HL-60/S4 (cell line): ENCODE data around the gene TSHZ2.
"Not testable (repeated sequence)": the region's sequence is repeated elsewhere in the genome, so short reads cannot be mapped to it uniquely, and the experiment has no call there.

Experiments used
- in situ Hi-C: fragments of 300-500 bp; cut with MboI; formaldehyde crosslinking; loops from 2 replicates; pipeline ENCODE4 v1.14.3; 2022; ENCODE audit warnings: low sequenced_read_pairs

Gene TSHZ2

GRCh38 chr20:53081916-53082863 lies 110.0 kb downstream of the TSHZ2 start:
- in situ Hi-C loops: no loop called here

- in situ Hi-C loops: no loop called here
Observed at GRCh38 chr20:53083411-53083810, 111.3 kb downstream of the TSHZ2 start.

- in situ Hi-C loops: no loop called here
Observed at GRCh38 chr20:53084408-53084997, 112.3 kb downstream of the TSHZ2 start.

GRCh38 chr20:53085720-53086119 lies 113.6 kb downstream of the TSHZ2 start:
- in situ Hi-C loops: no loop called here

GRCh38 chr20:53087037-53087777 lies 115.0 kb downstream of the TSHZ2 start:
- in situ Hi-C loops: no loop called here

- in situ Hi-C loops: no loop called here
Observed at GRCh38 chr20:53088786-53089185, 116.6 kb downstream of the TSHZ2 start.

GRCh38 chr20:53089851-53090250 lies 117.7 kb downstream of the TSHZ2 start:
- in situ Hi-C loops: not testable (repeated sequence)

GRCh38 chr20:53091789-53092188 lies 119.6 kb downstream of the TSHZ2 start:
- in situ Hi-C loops: no loop called here

GRCh38 chr20:53092772-53093300 lies 120.7 kb downstream of the TSHZ2 start:
- in situ Hi-C loops: no loop called here

GRCh38 chr20:53097371-53097770 lies 125.2 kb downstream of the TSHZ2 start:
- in situ Hi-C loops: no loop called here

GRCh38 chr20:53097791-53098190 lies 125.6 kb downstream of the TSHZ2 start:
- in situ Hi-C loops: no loop called here

- in situ Hi-C loops: no loop called here
Observed at GRCh38 chr20:53098621-53099020, 126.5 kb downstream of the TSHZ2 start.

- in situ Hi-C loops: no loop called here
Observed at GRCh38 chr20:53099856-53100255, 127.7 kb downstream of the TSHZ2 start.

GRCh38 chr20:53100476-53100911 lies 128.3 kb downstream of the TSHZ2 start:
- in situ Hi-C loops: no loop called here

GRCh38 chr20:53101992-53102760 lies 130.0 kb downstream of the TSHZ2 start:
- in situ Hi-C loops: no loop called here

GRCh38 chr20:53103124-53103523 lies 131.0 kb downstream of the TSHZ2 start:
- in situ Hi-C loops: no loop called here

GRCh38 chr20:53104884-53105283 lies 132.7 kb downstream of the TSHZ2 start:
- in situ Hi-C loops: no loop called here

- in situ Hi-C loops: no loop called here
Observed at GRCh38 chr20:53116733-53117132, 144.6 kb downstream of the TSHZ2 start.

- in situ Hi-C loops: no loop called here
Observed at GRCh38 chr20:53122853-53123252, 150.7 kb downstream of the TSHZ2 start.

- in situ Hi-C loops: no loop called here
Observed at GRCh38 chr20:53124075-53124551, 152.0 kb downstream of the TSHZ2 start.
